Gastrocnemius medialis (tissue), 4 donors: ENCODE measurements around the gene ISOC1.

ENCODE experiments used
- CTCF ChIP-seq, 5 experiments: fragments of 450-650 bp in 3 of 5; fragments of 200-600 bp in 2 of 5; sonication (generic) in 2 of 5; IDR thresholded peaks in 4 of 5; conservative IDR thresholded peaks in 1 of 5; 1 replicate in 4 of 5; 2 replicates in 1 of 5; pipeline ENCODE4 v1.5.1; 2016 to 2019; ENCODE audit warnings: antibody characterized with exemption in 5 of 5, mild to moderate bottlenecking in 3 of 5, moderate library complexity in 3 of 5
- POLR2A ChIP-seq, 2 donors: fragments of 450-650 bp; IDR thresholded peaks; one replicate each; pipeline ENCODE4 v1.6.1; 2017; ENCODE audit warnings: antibody characterized with exemption in 2 of 2, mild to moderate bottlenecking in 2 of 2, moderate library complexity in 2 of 2

GRCh38 chr5:129120158-129120581 lies 25.6 kb downstream of the ISOC1 start:
- no peak for TF ChIP-seq CTCF (IDR thresholded peaks at IDR 0.05 in 4 of 5, conservative IDR thresholded peaks at IDR 0.05 in 1 of 5)
- no peak for TF ChIP-seq POLR2A (IDR thresholded peaks at IDR 0.05)
